Left lung (tissue), 10 donors: Measurements from ENCODE around the gene LAMTOR1. TPM values are rescaled to one million over a fixed set of nuclear protein-coding genes. Genes with fewer than 3 reads are reported as not detected.

Experiments
- ATAC-seq: fragments of 200-7000 bp; cut with Tn5 transposase; one replicate; pipeline ENCODE4 v1.9.1; 2020; ENCODE audit warnings: moderate library complexity
- DNase-seq, 4 donors: peaks; one replicate each; pipeline ENCODE4 v3.0.0-alpha.2; 2013 to 2020
- H3K27ac ChIP-seq, 2 donors: fragments of 200-600 bp; sonication (generic) in 1 of 2; one replicate each; pipeline versions ENCODE4 v1.5.0 to v1.8.0; 2020 to 2021
- H3K27me3 ChIP-seq, 2 donors: fragments of 200-600 bp; sonication (generic) in 1 of 2; one replicate each; pipeline versions ENCODE4 v1.5.0 to v1.8.0; 2020 to 2021
- H3K36me3 ChIP-seq, 2 donors: fragments of 200-600 bp; sonication (generic) in 1 of 2; one replicate each; pipeline versions ENCODE4 v1.5.0 to v1.8.0; 2020 to 2021
- H3K4me1 ChIP-seq, 2 donors: fragments of 200-600 bp; one replicate each; pipeline ENCODE4 v1.8.0; 2021
- H3K4me3 ChIP-seq, 2 donors: fragments of 200-600 bp; sonication (generic) in 1 of 2; one replicate each; pipeline versions ENCODE4 v1.5.0 to v1.8.0; 2020 to 2021; ENCODE audit warnings: mild to moderate bottlenecking in 1 of 2
- H3K9me3 ChIP-seq, 2 donors: fragments of 200-600 bp; sonication (generic) in 1 of 2; one replicate each; pipeline versions ENCODE4 v1.5.0 to v1.8.0; 2020 to 2021
- intact Hi-C, 2 donors: fragments of 100-400 bp; cut with DNase I; formaldehyde crosslinking; loops; one replicate each; pipeline versions ENCODE4 v1.11.2 to v1.14.2; 2022
- polyA plus RNA-seq, 6 donors: library from polyadenylated mRNA; unstranded; fragments of 120-200 nt; gene quantifications; one replicate each; pipeline ENCODE4 v1.2.1, GENCODE V29; 2013; ENCODE audit not compliant: insufficient read length in 6 of 6
- total RNA-seq, 2 donors: library from RNA; stranded (reverse); fragmentation: NEBNext Ultra II Directional; extraction: Animal tissue kit (Norgen Biotek cat#: 25700); gene quantifications; one replicate each; pipeline ENCODE4 v1.2.1, GENCODE V29; 2021
- TF ChIP-seq, protein P1 (sequence below), 2 donors: fragments of 200-600 bp; sonication (generic) in 1 of 2; IDR thresholded peaks; one replicate each; pipeline versions ENCODE4 v1.5.0 to v1.8.0; 2021; ENCODE audit warnings: antibody characterized with exemption in 2 of 2
- donor health status: DM: no; HTN: yes; CAD: no.
- donor health status: DM: no; HTN: no; CAD: no.

Gene LAMTOR1
- total and polyA plus RNA-seq, 8 donors = 92.5 to 118 (median 112) TPM

DNA sequence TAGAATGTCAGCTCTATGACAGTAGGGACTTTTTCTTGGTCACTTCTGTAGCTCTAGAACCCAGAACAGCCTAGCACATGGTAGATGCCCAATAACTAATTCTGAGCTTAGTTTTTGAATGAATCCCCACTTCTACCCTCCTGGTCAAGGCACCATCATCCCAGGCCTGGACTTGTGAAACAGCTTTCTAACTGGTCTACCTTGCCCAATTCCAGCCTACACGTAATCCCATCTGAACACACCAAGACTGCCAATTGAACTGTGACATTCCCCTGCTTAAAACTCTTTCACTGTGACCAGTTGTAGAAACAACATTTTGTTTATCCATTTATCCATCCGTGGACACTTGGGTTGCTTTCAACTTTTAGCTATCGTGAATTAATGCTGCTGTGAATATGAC is 26.3 kb upstream of the LAMTOR1 start:
- TF ChIP-seq, protein P1, sequence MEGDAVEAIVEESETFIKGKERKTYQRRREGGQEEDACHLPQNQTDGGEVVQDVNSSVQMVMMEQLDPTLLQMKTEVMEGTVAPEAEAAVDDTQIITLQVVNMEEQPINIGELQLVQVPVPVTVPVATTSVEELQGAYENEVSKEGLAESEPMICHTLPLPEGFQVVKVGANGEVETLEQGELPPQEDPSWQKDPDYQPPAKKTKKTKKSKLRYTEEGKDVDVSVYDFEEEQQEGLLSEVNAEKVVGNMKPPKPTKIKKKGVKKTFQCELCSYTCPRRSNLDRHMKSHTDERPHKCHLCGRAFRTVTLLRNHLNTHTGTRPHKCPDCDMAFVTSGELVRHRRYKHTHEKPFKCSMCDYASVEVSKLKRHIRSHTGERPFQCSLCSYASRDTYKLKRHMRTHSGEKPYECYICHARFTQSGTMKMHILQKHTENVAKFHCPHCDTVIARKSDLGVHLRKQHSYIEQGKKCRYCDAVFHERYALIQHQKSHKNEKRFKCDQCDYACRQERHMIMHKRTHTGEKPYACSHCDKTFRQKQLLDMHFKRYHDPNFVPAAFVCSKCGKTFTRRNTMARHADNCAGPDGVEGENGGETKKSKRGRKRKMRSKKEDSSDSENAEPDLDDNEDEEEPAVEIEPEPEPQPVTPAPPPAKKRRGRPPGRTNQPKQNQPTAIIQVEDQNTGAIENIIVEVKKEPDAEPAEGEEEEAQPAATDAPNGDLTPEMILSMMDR (IDR thresholded peaks at IDR 0.05) = no peak
- H3K4me3 ChIP-seq = no peak overlapping the region
- no peaks in the 10 kb centered on the region for H3K27me3 ChIP-seq
- peaks cover 0 to 16% of the 10 kb centered on the region in 2 donors for H3K4me1 ChIP-seq
- H3K9me3 ChIP-seq = peaks cover 0 to 6% of the 10 kb centered on the region in 2 donors
- DNase-seq (no peak), ATAC-seq (no peak)
- H3K36me3 ChIP-seq = no peaks in the 10 kb centered on the region
- intact Hi-C loops = no loop called here
- H3K27ac ChIP-seq = no peak overlapping the region

DNA sequence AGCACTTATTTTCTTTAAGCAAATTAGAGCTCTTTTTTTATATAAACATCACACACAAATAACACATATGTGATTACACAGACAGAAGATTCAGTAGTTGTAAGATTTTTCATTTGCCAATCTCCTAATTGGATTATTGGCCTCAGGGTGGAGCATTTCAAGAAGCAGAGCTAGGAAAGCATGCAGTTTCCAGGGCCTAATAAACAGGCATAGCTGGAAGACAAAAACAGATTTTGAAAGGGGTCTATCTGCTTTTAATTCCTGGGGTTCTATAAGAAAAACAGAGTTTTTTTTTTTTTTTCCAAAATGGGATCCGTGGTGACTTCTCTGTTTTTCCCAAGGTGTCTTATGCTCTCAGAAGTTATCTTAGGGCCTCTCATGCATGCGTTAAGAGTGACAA is 24.8 kb upstream of the LAMTOR1 start:
- H3K9me3 ChIP-seq = peaks cover 0 to 6% of the 10 kb centered on the region in 2 donors
- intact Hi-C loops = no loop called here
- ATAC-seq = no peak
- H3K36me3 ChIP-seq = no peaks in the 10 kb centered on the region
- no peak overlapping the region for H3K27ac ChIP-seq
- TF ChIP-seq, protein P1 (IDR thresholded peaks at IDR 0.05) = no peak
- peaks cover 0 to 19% of the 10 kb centered on the region in 2 donors for H3K4me1 ChIP-seq
- no peaks in the 10 kb centered on the region for H3K27me3 ChIP-seq
- no peak for DNase-seq
- H3K4me3 ChIP-seq = no peak overlapping the region

DNA sequence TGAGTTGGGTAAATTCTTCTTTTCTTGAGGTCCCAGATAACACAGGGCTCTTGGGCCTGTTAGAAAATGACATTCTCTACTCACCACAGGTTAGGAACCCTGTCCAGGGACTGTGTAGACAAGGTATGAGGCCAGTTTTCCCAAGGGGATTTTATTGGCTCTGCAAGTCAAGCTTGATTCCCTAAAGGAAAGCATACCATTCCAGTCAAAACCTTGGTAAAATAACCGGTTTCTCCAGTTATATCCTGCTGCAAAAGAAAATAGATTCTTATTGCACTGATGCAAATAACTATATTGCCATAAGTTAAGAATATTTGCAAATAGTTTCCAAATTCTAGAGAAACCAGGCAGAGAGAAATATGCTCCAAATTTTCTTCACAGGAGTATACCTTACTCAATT is 22.9 kb upstream of the LAMTOR1 start:
- peaks cover 0 to 10% of the 10 kb centered on the region in 2 donors for H3K4me1 ChIP-seq
- DNase-seq = no peak
- H3K27ac ChIP-seq = no peak overlapping the region
- H3K9me3 ChIP-seq = peaks cover 0 to 6% of the 10 kb centered on the region in 2 donors
- TF ChIP-seq, protein P1 (IDR thresholded peaks at IDR 0.05) = no peak
- intact Hi-C loops = no loop called here
- H3K4me3 ChIP-seq = no peak overlapping the region
- no peak for ATAC-seq
- no peaks in the 10 kb centered on the region for H3K36me3 ChIP-seq
- no peaks in the 10 kb centered on the region for H3K27me3 ChIP-seq

DNA sequence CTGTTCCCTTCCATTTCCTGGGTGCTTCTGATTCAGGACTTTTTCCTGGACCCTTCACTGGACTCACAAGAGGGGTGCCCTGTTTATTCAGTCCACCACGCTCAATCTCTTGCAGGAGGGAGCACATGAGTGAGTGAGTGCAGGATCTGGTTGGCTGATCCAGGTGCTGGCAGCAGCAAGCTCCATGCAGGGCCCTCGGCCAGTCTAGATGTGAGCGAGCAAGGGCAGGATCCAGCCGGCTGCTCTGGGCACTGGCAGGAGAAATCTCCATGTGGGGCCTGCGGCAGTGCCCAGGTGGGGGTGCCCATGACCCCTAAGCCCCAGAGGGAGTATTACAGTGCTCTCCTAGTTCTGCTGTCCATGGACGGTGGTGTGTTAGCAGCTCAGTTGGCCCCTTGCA is 20.9 kb upstream of the LAMTOR1 start:
- Histone ChIP-seq H3K36me3 (no peaks in the 10 kb centered on the region), H3K4me1 (peaks cover 0 to 14% of the 10 kb centered on the region in 2 donors), H3K4me3 (no peak overlapping the region), H3K9me3 (peaks cover 0 to 6% of the 10 kb centered on the region in 2 donors), H3K27ac (peak overlapping the region in 1 of 2 donors; percentile 42), H3K27me3 (no peaks in the 10 kb centered on the region)
- ATAC-seq = no peak
- peak in 1 of 4 donors; percentile 67 for DNase-seq
- TF ChIP-seq, protein P1 (IDR thresholded peaks at IDR 0.05) = no peak
- intact Hi-C loops = no loop called here

DNA sequence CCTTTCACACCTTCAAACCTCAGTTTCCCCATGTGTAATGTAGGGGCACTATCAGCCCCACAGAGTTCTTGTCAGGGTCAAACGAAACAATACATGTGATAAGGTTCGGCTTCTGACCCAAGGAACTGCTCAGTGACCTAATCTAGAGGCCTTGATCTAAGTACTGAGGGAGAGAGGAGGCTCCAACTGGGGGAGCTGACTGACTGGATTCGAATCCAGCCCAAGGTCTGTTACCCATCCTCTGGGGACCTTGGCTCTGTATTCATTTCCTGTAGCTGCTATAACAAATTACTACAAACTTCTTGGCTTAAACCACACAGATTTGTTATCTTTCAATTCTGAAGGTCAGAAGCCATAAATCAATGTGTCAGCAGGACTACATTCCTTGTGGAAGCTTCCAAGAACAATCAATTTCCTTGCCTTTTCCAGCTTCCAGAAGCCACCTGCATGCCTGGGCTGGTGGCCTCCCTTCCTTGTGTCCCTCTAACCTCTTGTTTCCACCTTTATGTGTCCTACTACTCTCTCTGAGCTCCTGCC is 20.1 kb upstream of the LAMTOR1 start:
- intact Hi-C loops = no loop called here
- no peak overlapping the region for H3K4me3 ChIP-seq
- TF ChIP-seq, protein P1 (IDR thresholded peaks at IDR 0.05) = no peak
- H3K4me1 ChIP-seq = peaks cover 0 to 19% of the 10 kb centered on the region in 2 donors
- H3K27ac ChIP-seq = no peak overlapping the region
- no peaks in the 10 kb centered on the region for H3K27me3 ChIP-seq
- H3K36me3 ChIP-seq = no peaks in the 10 kb centered on the region
- ATAC-seq (no peak), DNase-seq (no peak)
- peaks cover 0 to 4% of the 10 kb centered on the region in 2 donors for H3K9me3 ChIP-seq
